Astrocyte (in vitro differentiated cells and primary cell): ENCODE results near the gene HECTD3. TPM values are rescaled to one million over a fixed set of nuclear protein-coding genes. Genes with fewer than 3 reads are reported as not detected.
"Not testable (repeated sequence)": the region's sequence is repeated elsewhere in the genome, so short reads cannot be mapped to it uniquely, and the experiment has no call there.

Experiments used
- DNase-seq: peaks from one replicate; pipeline ENCODE4 v3.0.0-alpha.2; 2010; ENCODE audit warnings: low read depth
- FAIRE-seq: peaks from 2 replicates; lab custom pipeline; 2011; peaks lifted over from hg19 to GRCh38; lab: Jason Lieb, UNC
- H2AFZ ChIP-seq: 2 replicates; pipeline ENCODE4 v1.6.0; 2012; ENCODE audit warnings: low read depth, low read length, inconsistent platforms
- H3K27ac ChIP-seq: 2 replicates; pipeline ENCODE4 v1.5.1; 2011; ENCODE audit warnings: low read depth, low read length, inconsistent platforms
- H3K27me3 ChIP-seq: 2 replicates; pipeline ENCODE4 v1.6.0; 2011; ENCODE audit warnings: low read length, inconsistent platforms; ENCODE audit not compliant: insufficient read depth
- H3K36me3 ChIP-seq: 2 replicates; pipeline ENCODE4 v1.5.1; 2011; ENCODE audit warnings: low read length, inconsistent platforms; ENCODE audit not compliant: insufficient read depth
- H3K4me1 ChIP-seq: 2 replicates; pipeline ENCODE4 v1.5.1; 2011; ENCODE audit warnings: low read length, inconsistent platforms; ENCODE audit not compliant: insufficient read depth
- H3K4me2 ChIP-seq: 2 replicates; pipeline ENCODE4 v1.6.0; 2012; ENCODE audit warnings: low read length, inconsistent platforms
- H3K4me3 ChIP-seq: 2 replicates; pipeline ENCODE4 v1.5.1; 2011; ENCODE audit warnings: low read depth, mild to moderate bottlenecking, low read length, inconsistent platforms; ENCODE audit not compliant: insufficient read depth
- H3K79me2 ChIP-seq: 2 replicates; pipeline ENCODE4 v1.6.0; 2012; ENCODE audit warnings: mild to moderate bottlenecking, low read length, inconsistent platforms; ENCODE audit not compliant: insufficient read depth
- H3K9ac ChIP-seq: 2 replicates; pipeline ENCODE4 v1.6.0; 2012; ENCODE audit warnings: mild to moderate bottlenecking, low read length, inconsistent platforms
- H3K9me3 ChIP-seq: 2 replicates; pipeline ENCODE4 v1.5.1; 2012; ENCODE audit warnings: low read depth, mild to moderate bottlenecking, low read length, inconsistent platforms; ENCODE audit not compliant: insufficient read depth
- H4K20me1 ChIP-seq: 2 replicates; pipeline ENCODE4 v1.6.0; 2012; ENCODE audit warnings: low read length, inconsistent platforms; ENCODE audit not compliant: insufficient read depth
- H3K27ac Mint-ChIP-seq: one replicate; pipeline ENCODE4 v1.8.0; 2021; ENCODE audit warnings: mild to moderate bottlenecking, mixed read lengths; ENCODE audit not compliant: unreplicated experiment
- H3K27me3 Mint-ChIP-seq: one replicate; pipeline ENCODE4 v1.8.0; 2021; ENCODE audit warnings: low read depth, mixed read lengths; ENCODE audit not compliant: unreplicated experiment
- H3K36me3 Mint-ChIP-seq: one replicate; pipeline ENCODE4 v1.8.0; 2021; ENCODE audit warnings: low read depth, mixed read lengths; ENCODE audit not compliant: unreplicated experiment
- H3K4me1 Mint-ChIP-seq: one replicate; pipeline ENCODE4 v1.8.0; 2021; ENCODE audit warnings: low read depth, mixed read lengths; ENCODE audit not compliant: unreplicated experiment
- H3K4me3 Mint-ChIP-seq: one replicate; pipeline ENCODE4 v1.8.0; 2021; ENCODE audit warnings: mild to moderate bottlenecking, moderate library complexity, mixed read lengths; ENCODE audit not compliant: unreplicated experiment
- H3K9me3 Mint-ChIP-seq: one replicate; pipeline ENCODE4 v1.8.0; 2021; ENCODE audit warnings: mild to moderate bottlenecking, mixed read lengths; ENCODE audit not compliant: unreplicated experiment
- CTCF ChIP-seq: IDR thresholded peaks from 2 replicates; pipeline ENCODE4 v1.5.1; 2011; ENCODE audit warnings: low read depth, mild to moderate bottlenecking, inconsistent platforms, low read length, moderate library complexity; ENCODE audit not compliant: insufficient read depth
- EZH2 ChIP-seq: IDR thresholded peaks from 2 replicates; pipeline ENCODE4 v1.6.1; 2012; ENCODE audit warnings: mild to moderate bottlenecking, low read length, inconsistent platforms; ENCODE audit not compliant: insufficient read depth
- total RNA-seq: library from RNA; stranded (reverse); gene quantifications from 2 replicates; pipeline ENCODE4 v1.2.1, GENCODE V29; 2021

Gene HECTD3
- total RNA-seq, 1 donor from 2014 or later, result 33.2 TPM

DNA sequence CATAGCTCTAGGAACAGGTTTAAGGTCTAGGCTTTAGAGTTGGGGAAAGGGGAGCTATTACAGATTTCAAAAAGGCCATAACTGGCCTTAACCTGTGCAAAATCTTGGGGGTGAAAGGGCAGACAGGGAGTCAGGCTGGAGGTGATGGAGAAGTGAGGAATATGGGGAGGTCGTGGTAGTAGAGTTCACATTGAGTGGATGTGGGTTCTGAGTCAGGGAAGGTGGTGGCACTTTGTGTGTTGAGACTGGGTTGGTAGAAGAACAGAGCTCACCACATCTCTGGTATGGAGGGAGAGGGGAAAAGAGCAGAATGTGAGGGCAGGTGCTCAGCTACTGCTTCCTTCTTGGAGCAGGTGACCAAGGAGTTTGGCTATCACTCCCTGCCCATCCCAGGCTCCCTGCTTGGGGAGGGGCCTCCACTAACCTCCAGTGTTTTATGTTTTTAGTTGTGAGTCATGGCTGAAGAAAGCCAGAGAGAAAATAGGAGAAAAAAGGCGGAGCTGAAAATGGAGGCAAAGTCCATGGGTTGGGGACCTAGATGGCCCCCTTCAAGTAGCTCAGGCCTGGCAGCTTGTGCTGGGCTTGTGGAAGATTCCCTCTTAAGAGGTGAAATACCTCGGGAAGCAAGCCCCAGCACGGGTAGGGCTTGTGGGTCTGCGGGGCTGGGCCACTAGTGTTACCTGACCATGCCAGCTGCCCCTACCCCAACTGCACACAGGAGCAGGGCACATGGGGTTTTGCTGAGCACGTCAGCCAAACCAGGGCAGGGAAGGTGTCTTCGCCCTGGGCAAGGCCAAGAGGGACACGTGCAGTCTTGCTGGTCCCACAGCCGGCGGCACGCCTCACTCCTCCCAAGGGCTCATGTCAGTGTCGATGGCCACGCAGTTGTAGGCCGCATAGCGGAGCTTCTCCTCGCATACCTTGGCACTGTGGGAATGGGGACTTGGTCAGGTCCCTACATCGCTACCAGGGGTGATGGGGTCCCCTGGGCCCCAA is 8.2 kb downstream of the HECTD3 start:
- H3K27ac Mint-ChIP-seq, result no peak overlapping the region
- no peaks in the 10 kb centered on the region for H3K9me3 Mint-ChIP-seq
- no peak for FAIRE-seq
- no peak overlapping the region for H3K4me3 Mint-ChIP-seq
- H3K9ac ChIP-seq, result no peak overlapping the region
- no peaks in the 10 kb centered on the region for H3K27me3 Mint-ChIP-seq
- no peaks in the 10 kb centered on the region for H3K9me3 ChIP-seq
- peaks cover 28% of the 10 kb centered on the region for H3K36me3 ChIP-seq
- no peaks in the 10 kb centered on the region for H3K27me3 ChIP-seq
- H3K36me3 Mint-ChIP-seq, result peaks cover 21% of the 10 kb centered on the region
- H3K4me3 ChIP-seq, result no peak overlapping the region
- no peak overlapping the region for H3K27ac ChIP-seq
- no peaks in the 10 kb centered on the region for H3K79me2 ChIP-seq
- no peaks in the 10 kb centered on the region for H3K4me1 ChIP-seq
- H2AFZ ChIP-seq, result no peak overlapping the region
- no peak for DNase-seq
- peaks cover under 1% of the 10 kb centered on the region for H4K20me1 ChIP-seq
- TF ChIP-seq EZH2 (no peak), CTCF (no peak)
- no peaks in the 10 kb centered on the region for H3K4me1 Mint-ChIP-seq
- H3K4me2 ChIP-seq, result no peak overlapping the region

GRCh38 chr1:45001576-45001975 is 9.5 kb downstream of the HECTD3 start:
- not testable (repeated sequence) for H3K4me3 ChIP-seq, H3K9ac ChIP-seq, H3K4me1 ChIP-seq, H4K20me1 ChIP-seq, H3K9me3 Mint-ChIP-seq, H3K4me2 ChIP-seq, H3K4me3 Mint-ChIP-seq, H3K27ac ChIP-seq, H3K4me1 Mint-ChIP-seq, H3K27me3 Mint-ChIP-seq, H3K27ac Mint-ChIP-seq, H3K9me3 ChIP-seq, FAIRE-seq, H2AFZ ChIP-seq, H3K79me2 ChIP-seq, DNase-seq, H3K27me3 ChIP-seq
- peaks cover 18% of the 10 kb centered on the region for H3K36me3 ChIP-seq
- H3K36me3 Mint-ChIP-seq, result peaks cover 19% of the 10 kb centered on the region

DNA sequence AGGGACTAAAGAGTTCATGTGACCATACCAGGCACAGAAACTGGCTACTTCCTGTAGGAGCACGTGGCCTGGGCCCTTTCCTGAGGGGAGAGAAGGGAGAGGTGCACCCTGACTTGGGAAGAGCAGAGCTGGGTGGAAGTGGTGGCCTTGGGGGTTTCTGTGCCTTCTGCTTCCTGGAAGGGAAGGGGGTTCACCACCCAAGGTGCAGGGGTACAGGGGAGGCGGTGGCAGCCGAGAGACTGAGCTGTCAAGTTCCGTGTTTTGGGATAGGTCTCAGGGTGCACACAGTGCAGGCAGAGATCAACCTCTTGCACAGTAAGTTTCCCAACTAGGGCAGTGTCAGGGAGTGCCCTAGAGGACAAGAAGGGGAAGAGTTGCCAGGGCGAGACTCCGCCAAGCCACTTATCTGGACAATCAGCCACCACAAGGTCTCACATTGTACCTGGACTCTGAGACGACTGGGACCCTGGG is 10.1 kb downstream of the HECTD3 start:
- H3K27ac Mint-ChIP-seq, result no peak overlapping the region
- FAIRE-seq (no peak), DNase-seq (no peak)
- H3K4me1 Mint-ChIP-seq, result no peaks in the 10 kb centered on the region
- H3K27me3 ChIP-seq, result no peaks in the 10 kb centered on the region
- no peaks in the 10 kb centered on the region for H3K4me1 ChIP-seq
- peaks cover 18% of the 10 kb centered on the region for H3K36me3 ChIP-seq
- H2AFZ ChIP-seq, result no peak overlapping the region
- no peak overlapping the region for H3K4me3 Mint-ChIP-seq
- H3K4me3 ChIP-seq, result no peak overlapping the region
- no peak overlapping the region for H3K9ac ChIP-seq
- no peak overlapping the region for H3K27ac ChIP-seq
- H3K36me3 Mint-ChIP-seq, result peaks cover 19% of the 10 kb centered on the region
- H3K4me2 ChIP-seq, result no peak overlapping the region
- no peaks in the 10 kb centered on the region for H3K9me3 Mint-ChIP-seq
- H3K27me3 Mint-ChIP-seq, result no peaks in the 10 kb centered on the region
- H3K9me3 ChIP-seq, result no peaks in the 10 kb centered on the region
- H3K79me2 ChIP-seq, result no peaks in the 10 kb centered on the region
- no peaks in the 10 kb centered on the region for H4K20me1 ChIP-seq
- TF ChIP-seq CTCF (no peak), EZH2 (no peak)
